Fibroblast of peridontal ligament (primary cell): ENCODE measurements around the gene EDC4.
"Not testable (repeated sequence)": the region's sequence is repeated elsewhere in the genome, so short reads cannot be mapped to it uniquely, and the experiment has no call there.

Experiments
- DNase-seq: peaks from one replicate; pipeline ENCODE4 v3.0.0-alpha.2; 2010; ENCODE audit errors: extremely low read depth

Gene EDC4

GRCh38 chr16:67872631-67873434 lies at the start of gene EDC4:
Gene EDC4 (plus strand): TSS chr16:67873052. CDS start chr16:67873262, 210 bp downstream.
- peak; percentile 65 for DNase-seq

- DNase-seq: no peak
Measured at GRCh38 chr16:67825119-67825518, 47.7 kb upstream of the EDC4 start.

GRCh38 chr16:67825906-67826305 lies 46.9 kb upstream of the EDC4 start:
- no peak for DNase-seq

- DNase-seq: no peak
Measured at GRCh38 chr16:67828651-67829050, 44.2 kb upstream of the EDC4 start.

- DNase-seq: peak; percentile 67
Measured at GRCh38 chr16:67833030-67833414, 39.8 kb upstream of the EDC4 start.

- peak; percentile 91 for DNase-seq
Measured at GRCh38 chr16:67833415-67834241, 39.2 kb upstream of the EDC4 start.

GRCh38 chr16:67834242-67834614 lies 38.6 kb upstream of the EDC4 start:
- DNase-seq: no peak

GRCh38 chr16:67837190-67837589 lies 35.7 kb upstream of the EDC4 start:
- DNase-seq: not testable (repeated sequence)

GRCh38 chr16:67837811-67838210 lies 35.0 kb upstream of the EDC4 start:
- no peak for DNase-seq

- DNase-seq: no peak
Measured at GRCh38 chr16:67841198-67841815, 31.5 kb upstream of the EDC4 start.

- DNase-seq: peak; percentile 94
Measured at GRCh38 chr16:67841816-67842508, 30.9 kb upstream of the EDC4 start, which contains the start of gene THAP11. Gene THAP11 (plus strand): TSS chr16:67842320. CDS start chr16:67842555, 235 bp downstream.

GRCh38 chr16:67842509-67843342 lies 30.1 kb upstream of the EDC4 start:
- DNase-seq: peak; percentile 46

- DNase-seq: peak; percentile 31
Measured at GRCh38 chr16:67843343-67843765, 29.5 kb upstream of the EDC4 start.

GRCh38 chr16:67844497-67844896 lies 28.4 kb upstream of the EDC4 start:
- peak; percentile 52 for DNase-seq

- DNase-seq: no peak
Measured at GRCh38 chr16:67845291-67846062, 27.4 kb upstream of the EDC4 start.

- DNase-seq: no peak
Measured at GRCh38 chr16:67846063-67846319, 26.9 kb upstream of the EDC4 start.

- peak; percentile 87 for DNase-seq
Measured at GRCh38 chr16:67846320-67847063, 26.4 kb upstream of the EDC4 start, which contains the start of gene NUTF2. Gene NUTF2 (plus strand): TSS chr16:67846933. CDS start chr16:67865131, 18,198 bp downstream.

- peak; percentile 28 for DNase-seq
Measured at GRCh38 chr16:67847064-67847861, 25.6 kb upstream of the EDC4 start, which contains the start of gene CENPT. Gene CENPT (minus strand): TSS chr16:67847693. CDS start chr16:67833859, 13,834 bp downstream.
